GM12878 (cell line): ENCODE results near the gene TRABD.

Experiments used
- BRCA1 ChIP-seq: IDR thresholded peaks from 2 replicates; pipeline ENCODE4 v1.6.1; 2011; ENCODE audit warnings: low read depth, low read length, improper control_type of control experiment
- CHD4 ChIP-seq: fragments of 200-600 bp; sonication (generic); IDR thresholded peaks from 2 replicates; pipeline ENCODE4 v1.6.1; 2016; ENCODE audit warnings: mild to moderate bottlenecking
- CTCF ChIP-seq, 3 experiments: IDR thresholded peaks in 2 of 3; conservative IDR thresholded peaks in 1 of 3; 2 replicates each; pipeline ENCODE4 v1.5.1; 2011; ENCODE audit warnings: low read depth in 3 of 3, low read length in 3 of 3, mild to moderate bottlenecking in 3 of 3, control low read depth in 2 of 3, moderate library complexity in 2 of 3, inconsistent platforms in 1 of 3, mixed read lengths in 1 of 3; ENCODE audit not compliant: control insufficient read depth in 2 of 3, insufficient read depth in 1 of 3; ENCODE audit errors: extremely low read depth in 1 of 3
- PML ChIP-seq: IDR thresholded peaks from 2 replicates; pipeline ENCODE4 v1.6.1; 2012; ENCODE audit warnings: low read length, inconsistent platforms
- POLR2AphosphoS5 ChIP-seq: IDR thresholded peaks from 2 replicates; pipeline ENCODE4 v1.6.1; 2011; ENCODE audit warnings: mild to moderate bottlenecking, low read length, inconsistent platforms
- RAD21 ChIP-seq: IDR thresholded peaks from 2 replicates; pipeline ENCODE4 v1.6.1; 2011; ENCODE audit warnings: mild to moderate bottlenecking, low read depth, low read length, moderate library complexity; ENCODE audit not compliant: insufficient read depth
- RELA ChIP-seq: fragments of 450-650 bp; IDR thresholded peaks from 2 replicates; pipeline ENCODE4 v1.8.0; 2014; ENCODE audit warnings: borderline replicate concordance; ENCODE audit not compliant: partially characterized antibody
- TCF7 ChIP-seq: IDR thresholded peaks from 2 replicates; pipeline ENCODE4 v1.6.1; 2014; ENCODE audit warnings: antibody characterized with exemption, borderline replicate concordance
- USF2 ChIP-seq: IDR thresholded peaks from 2 replicates; pipeline ENCODE4 v1.6.1; 2011; ENCODE audit warnings: low read depth, low read length, improper control_type of control experiment, borderline replicate concordance
- ZNF274 ChIP-seq: IDR thresholded peaks from one replicate; pipeline ENCODE4 v1.8.0; 2011; ENCODE audit not compliant: insufficient read length, insufficient read depth
- TF ChIP-seq, protein P1 (sequence below): IDR thresholded peaks from 2 replicates; pipeline ENCODE4 v1.6.1; 2012; ENCODE audit warnings: mild to moderate bottlenecking, low read depth, low read length

DNA sequence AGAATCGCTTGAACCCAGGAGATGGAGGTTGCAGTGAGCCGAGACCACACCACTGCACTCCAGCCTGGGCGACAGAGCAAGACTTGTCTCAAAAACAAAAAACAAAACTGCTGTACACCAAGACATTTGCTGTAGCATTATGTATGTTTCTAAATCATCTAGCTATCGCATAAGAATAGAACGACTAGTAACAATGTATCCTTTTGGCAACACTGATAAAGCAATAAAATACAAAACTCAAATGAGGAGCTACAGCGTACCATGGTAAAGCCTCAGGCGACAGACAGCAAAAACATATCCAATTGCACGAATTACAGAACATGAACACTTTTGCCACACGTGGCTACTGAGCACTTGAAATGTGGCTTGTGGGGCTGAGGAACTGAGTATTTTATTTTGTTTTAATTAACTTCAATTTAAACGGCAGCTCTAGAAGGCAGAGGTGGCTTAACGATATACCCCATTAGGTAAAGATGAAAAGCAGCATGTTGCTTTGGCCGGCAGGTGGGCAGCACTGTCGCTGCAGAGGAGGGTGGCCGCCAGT is 56.8 kb downstream of the TRABD start:
- TF ChIP-seq POLR2AphosphoS5 = no peak
- TF ChIP-seq CHD4 = no peak
- TF ChIP-seq CTCF (IDR thresholded peaks at IDR 0.05 in 2 of 3, conservative IDR thresholded peaks at IDR 0.05 in 1 of 3; ENCODE audit: control insufficient read depth in 2 of 3, extremely low read depth in 1 of 3, insufficient read depth in 1 of 3, low read depth in 3 of 3, low read length in 3 of 3) = no peak
- TF ChIP-seq ZNF274 = no peak
- no peak for TF ChIP-seq PML
- TF ChIP-seq BRCA1 = no peak
- no peak for TF ChIP-seq USF2
- no peak for TF ChIP-seq RELA
- TF ChIP-seq, protein P1, sequence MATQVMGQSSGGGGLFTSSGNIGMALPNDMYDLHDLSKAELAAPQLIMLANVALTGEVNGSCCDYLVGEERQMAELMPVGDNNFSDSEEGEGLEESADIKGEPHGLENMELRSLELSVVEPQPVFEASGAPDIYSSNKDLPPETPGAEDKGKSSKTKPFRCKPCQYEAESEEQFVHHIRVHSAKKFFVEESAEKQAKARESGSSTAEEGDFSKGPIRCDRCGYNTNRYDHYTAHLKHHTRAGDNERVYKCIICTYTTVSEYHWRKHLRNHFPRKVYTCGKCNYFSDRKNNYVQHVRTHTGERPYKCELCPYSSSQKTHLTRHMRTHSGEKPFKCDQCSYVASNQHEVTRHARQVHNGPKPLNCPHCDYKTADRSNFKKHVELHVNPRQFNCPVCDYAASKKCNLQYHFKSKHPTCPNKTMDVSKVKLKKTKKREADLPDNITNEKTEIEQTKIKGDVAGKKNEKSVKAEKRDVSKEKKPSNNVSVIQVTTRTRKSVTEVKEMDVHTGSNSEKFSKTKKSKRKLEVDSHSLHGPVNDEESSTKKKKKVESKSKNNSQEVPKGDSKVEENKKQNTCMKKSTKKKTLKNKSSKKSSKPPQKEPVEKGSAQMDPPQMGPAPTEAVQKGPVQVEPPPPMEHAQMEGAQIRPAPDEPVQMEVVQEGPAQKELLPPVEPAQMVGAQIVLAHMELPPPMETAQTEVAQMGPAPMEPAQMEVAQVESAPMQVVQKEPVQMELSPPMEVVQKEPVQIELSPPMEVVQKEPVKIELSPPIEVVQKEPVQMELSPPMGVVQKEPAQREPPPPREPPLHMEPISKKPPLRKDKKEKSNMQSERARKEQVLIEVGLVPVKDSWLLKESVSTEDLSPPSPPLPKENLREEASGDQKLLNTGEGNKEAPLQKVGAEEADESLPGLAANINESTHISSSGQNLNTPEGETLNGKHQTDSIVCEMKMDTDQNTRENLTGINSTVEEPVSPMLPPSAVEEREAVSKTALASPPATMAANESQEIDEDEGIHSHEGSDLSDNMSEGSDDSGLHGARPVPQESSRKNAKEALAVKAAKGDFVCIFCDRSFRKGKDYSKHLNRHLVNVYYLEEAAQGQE = no peak
- TF ChIP-seq RAD21 = no peak
- no peak for TF ChIP-seq TCF7
